Thyroid gland (tissue), 4 donors: Measurements from ENCODE around the gene ANKRD13D.

Experiments used
- POLR2A ChIP-seq, 2 donors: fragments of 450-650 bp; IDR thresholded peaks; one replicate each; pipeline ENCODE4 v1.6.1; 2017; ENCODE audit warnings: antibody characterized with exemption in 2 of 2, mild to moderate bottlenecking in 2 of 2, moderate library complexity in 1 of 2
- TF ChIP-seq, protein P1 (sequence below), 6 experiments: fragments of 200-600 bp in 3 of 6; fragments of 450-650 bp in 3 of 6; sonication (generic) in 3 of 6; IDR thresholded peaks; one replicate each; pipeline ENCODE4 v1.5.1; 2016 to 2019; ENCODE audit warnings: antibody characterized with exemption in 6 of 6, mild to moderate bottlenecking in 2 of 6, inconsistent platforms in 1 of 6, moderate library complexity in 1 of 6

- TF ChIP-seq, protein P1, sequence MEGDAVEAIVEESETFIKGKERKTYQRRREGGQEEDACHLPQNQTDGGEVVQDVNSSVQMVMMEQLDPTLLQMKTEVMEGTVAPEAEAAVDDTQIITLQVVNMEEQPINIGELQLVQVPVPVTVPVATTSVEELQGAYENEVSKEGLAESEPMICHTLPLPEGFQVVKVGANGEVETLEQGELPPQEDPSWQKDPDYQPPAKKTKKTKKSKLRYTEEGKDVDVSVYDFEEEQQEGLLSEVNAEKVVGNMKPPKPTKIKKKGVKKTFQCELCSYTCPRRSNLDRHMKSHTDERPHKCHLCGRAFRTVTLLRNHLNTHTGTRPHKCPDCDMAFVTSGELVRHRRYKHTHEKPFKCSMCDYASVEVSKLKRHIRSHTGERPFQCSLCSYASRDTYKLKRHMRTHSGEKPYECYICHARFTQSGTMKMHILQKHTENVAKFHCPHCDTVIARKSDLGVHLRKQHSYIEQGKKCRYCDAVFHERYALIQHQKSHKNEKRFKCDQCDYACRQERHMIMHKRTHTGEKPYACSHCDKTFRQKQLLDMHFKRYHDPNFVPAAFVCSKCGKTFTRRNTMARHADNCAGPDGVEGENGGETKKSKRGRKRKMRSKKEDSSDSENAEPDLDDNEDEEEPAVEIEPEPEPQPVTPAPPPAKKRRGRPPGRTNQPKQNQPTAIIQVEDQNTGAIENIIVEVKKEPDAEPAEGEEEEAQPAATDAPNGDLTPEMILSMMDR (IDR thresholded peaks at IDR 0.05) = no peak
- TF ChIP-seq POLR2A (IDR thresholded peaks at IDR 0.05) = no peak
These were observed 10.5 kb downstream of the ANKRD13D start for GRCh38 chr11:67299471-67300191.
